HCT116 (cell line): ENCODE data around the gene MN1.

ENCODE experiments used
- CTCF ChIP-seq, 3 experiments: fragments of 200-600 bp in 1 of 3; sonication (generic) in 1 of 3; IDR thresholded peaks in 2 of 3; conservative IDR thresholded peaks in 1 of 3; 2 replicates each; pipeline ENCODE4 v1.5.1; 2012 to 2017; ENCODE audit warnings: low read depth in 2 of 3, low read length in 2 of 3, antibody characterized with exemption in 1 of 3, borderline replicate concordance in 1 of 3, control low read depth in 1 of 3, mild to moderate bottlenecking in 1 of 3, mixed read lengths in 1 of 3, mixed run types in 1 of 3, moderate library complexity in 1 of 3; ENCODE audit not compliant: insufficient read depth in 1 of 3
- EZH2phosphoT487 ChIP-seq: fragments of 200-600 bp; IDR thresholded peaks from 2 replicates; pipeline ENCODE4 v1.6.1; 2018; ENCODE audit warnings: antibody characterized with exemption, borderline replicate concordance
- FOSL1 ChIP-seq: IDR thresholded peaks from 2 replicates; pipeline ENCODE4 v1.6.1; 2012; ENCODE audit warnings: low read depth
- POLR2AphosphoS5 ChIP-seq: IDR thresholded peaks from 2 replicates; pipeline ENCODE4 v1.6.1; 2011; ENCODE audit warnings: mild to moderate bottlenecking, low read depth, low read length, moderate library complexity

- TF ChIP-seq CTCF (IDR thresholded peaks at IDR 0.05 in 2 of 3, conservative IDR thresholded peaks at IDR 0.05 in 1 of 3; ENCODE audit: borderline replicate concordance in 1 of 3, insufficient read depth in 1 of 3, low read depth in 2 of 3, low read length in 2 of 3) (no peak), POLR2AphosphoS5 (no peak), EZH2phosphoT487 (no peak), FOSL1 (no peak)
Measured at GRCh38 chr22:27846248-27846757, 44.7 kb upstream of the MN1 start.
